Lower lobe of right lung (tissue), 2 donors: ENCODE results near the gene MCTP1. TPM values are rescaled to one million over a fixed set of nuclear protein-coding genes. Genes with fewer than 3 reads are reported as not detected.

Source experiments
- ATAC-seq, 2 donors: fragments of 200-7000 bp; cut with Tn5 transposase; one replicate each; pipeline ENCODE4 v1.9.1; 2020 to 2022; ENCODE audit warnings: mild to moderate bottlenecking in 2 of 2, moderate library complexity in 2 of 2
- DNase-seq: peaks from one replicate; pipeline ENCODE4 v3.0.0-alpha.2; 2020
- H3K27ac ChIP-seq: fragments of 200-600 bp; one replicate; pipeline ENCODE4 v1.8.0; 2022
- H3K27me3 ChIP-seq: fragments of 200-600 bp; one replicate; pipeline ENCODE4 v1.8.0; 2022; ENCODE audit warnings: low read depth
- H3K36me3 ChIP-seq: fragments of 200-600 bp; one replicate; pipeline ENCODE4 v1.8.0; 2022; ENCODE audit warnings: mild to moderate bottlenecking
- H3K4me1 ChIP-seq: fragments of 200-600 bp; one replicate; pipeline ENCODE4 v1.8.0; 2022
- H3K4me3 ChIP-seq: fragments of 200-600 bp; one replicate; pipeline ENCODE4 v1.8.0; 2022; ENCODE audit warnings: mild to moderate bottlenecking
- H3K9me3 ChIP-seq: fragments of 200-600 bp; one replicate; pipeline ENCODE4 v1.8.0; 2022
- CTCF ChIP-seq: fragments of 200-600 bp; IDR thresholded peaks from one replicate; pipeline ENCODE4 v1.8.0; 2022; ENCODE audit warnings: antibody characterized with exemption, mild to moderate bottlenecking
- intact Hi-C: fragments of 100-400 bp; cut with DNase I; formaldehyde crosslinking; loops from one replicate; pipeline ENCODE4 v1.11.0; 2022
- total RNA-seq: library from RNA; stranded (reverse); fragmentation: NEBNext Ultra II Directional; extraction: Animal tissue kit (Norgen Biotek cat#: 25700); gene quantifications from one replicate; pipeline ENCODE4 v1.2.1, GENCODE V29; 2021
- donor health status: DM: no; HTN: yes; CAD: no; lungs with severe emphysema.

MCTP1 gene
- total RNA-seq, 1 donor from 2014 or later, result 38.7 TPM

- Histone ChIP-seq H3K27ac (peak overlapping the region; percentile 59), H3K4me3 (peak overlapping the region; percentile 53), H3K4me1 (peaks cover 12% of the 10 kb centered on the region), H3K27me3 (no peaks in the 10 kb centered on the region), H3K36me3 (no peaks in the 10 kb centered on the region), H3K9me3 (no peaks in the 10 kb centered on the region)
- intact Hi-C loops, result no loop called here
- ATAC-seq, result peak; percentile 94 to 97
- TF ChIP-seq CTCF, result no peak
- DNase-seq, result peak; percentile 73
These were observed 203.4 kb downstream of the MCTP1 start for GRCh38 chr5:95081500-95081960.

GRCh38 chr5:95080441-95080840, 204.5 kb downstream of the MCTP1 start:
- H3K27ac ChIP-seq, result peak overlapping the region; percentile 59
- no peaks in the 10 kb centered on the region for H3K36me3 ChIP-seq
- no peak for TF ChIP-seq CTCF
- DNase-seq, result no peak
- H3K27me3 ChIP-seq, result no peaks in the 10 kb centered on the region
- peak overlapping the region; percentile 53 for H3K4me3 ChIP-seq
- peaks cover 12% of the 10 kb centered on the region for H3K4me1 ChIP-seq
- intact Hi-C loops, result no loop called here
- no peaks in the 10 kb centered on the region for H3K9me3 ChIP-seq
- no peak for ATAC-seq

- DNase-seq (no peak), ATAC-seq (no peak)
- H3K4me3 ChIP-seq, result peak overlapping the region; percentile 53
- peak overlapping the region; percentile 59 for H3K27ac ChIP-seq
- no peaks in the 10 kb centered on the region for H3K27me3 ChIP-seq
- no peaks in the 10 kb centered on the region for H3K36me3 ChIP-seq
- intact Hi-C loops, result no loop called here
- H3K4me1 ChIP-seq, result peaks cover 12% of the 10 kb centered on the region
- TF ChIP-seq CTCF, result no peak
- H3K9me3 ChIP-seq, result no peaks in the 10 kb centered on the region
These were observed 204.9 kb downstream of the MCTP1 start for GRCh38 chr5:95080030-95080429.

- peak overlapping the region; percentile 53 for H3K4me3 ChIP-seq
- ATAC-seq, result no peak
These were observed 206.0 kb downstream of the MCTP1 start for GRCh38 chr5:95078868-95079267.

GRCh38 chr5:95076395-95077185, 208.3 kb downstream of the MCTP1 start:
- no peak overlapping the region for H3K4me3 ChIP-seq
- no peaks in the 10 kb centered on the region for H3K9me3 ChIP-seq
- no peak for TF ChIP-seq CTCF
- no peaks in the 10 kb centered on the region for H3K4me1 ChIP-seq
- no peaks in the 10 kb centered on the region for H3K27me3 ChIP-seq
- H3K36me3 ChIP-seq, result no peaks in the 10 kb centered on the region
- intact Hi-C loops, result no loop called here
- DNase-seq, result no peak
- ATAC-seq, result no peak
- H3K27ac ChIP-seq, result no peak overlapping the region

More at GRCh38 chr5:95078868-95079267, 206.0 kb downstream of the MCTP1 start:
- Histone ChIP-seq H3K9me3 (no peaks in the 10 kb centered on the region), H3K4me1 (peaks cover 12% of the 10 kb centered on the region), H3K36me3 (no peaks in the 10 kb centered on the region), H3K27me3 (no peaks in the 10 kb centered on the region), H3K27ac (no peak overlapping the region)
- intact Hi-C loops, result no loop called here
- no peak for TF ChIP-seq CTCF
- DNase-seq, result no peak
